H1 (cell line): Measurements from ENCODE around the gene RABIF. TPM values are rescaled to one million over a fixed set of nuclear protein-coding genes. Genes with fewer than 3 reads are reported as not detected.

Experiments
- BACH1 ChIP-seq: IDR thresholded peaks from 2 replicates; pipeline ENCODE4 v1.6.1; 2012; ENCODE audit warnings: low read length, improper control_type of control experiment
- CEBPB ChIP-seq: IDR thresholded peaks from 2 replicates; pipeline ENCODE4 v1.6.1; 2012; ENCODE audit warnings: low read depth, low read length
- CHD1 ChIP-seq: IDR thresholded peaks from 2 replicates; pipeline ENCODE4 v1.6.1; 2012; ENCODE audit warnings: low read depth, low read length, improper control_type of control experiment
- EGR1 ChIP-seq: IDR thresholded peaks from 2 replicates; pipeline ENCODE4 v1.6.1; 2011; ENCODE audit warnings: low read depth, low read length, borderline replicate concordance
- FOSL1 ChIP-seq: IDR thresholded peaks from 2 replicates; pipeline ENCODE4 v1.6.1; 2011; ENCODE audit warnings: mild to moderate bottlenecking, low read depth, low read length, moderate library complexity; ENCODE audit not compliant: insufficient read depth
- KDM1A ChIP-seq: fragments of 200-600, 300-600 bp; sonication (generic); IDR thresholded peaks from 2 replicates; pipeline ENCODE4 v1.7.1; 2016; ENCODE audit warnings: mild to moderate bottlenecking, low read length, borderline replicate concordance
- SAP30 ChIP-seq: fragments of 300-600 bp; sonication (generic); IDR thresholded peaks from 2 replicates; pipeline ENCODE4 v1.7.1; 2012; ENCODE audit warnings: low read length, moderate library complexity, mild to moderate bottlenecking, inconsistent platforms; ENCODE audit not compliant: insufficient read depth, insufficient replicate concordance
- SIN3A ChIP-seq, 2 experiments: IDR thresholded peaks in 1 of 2; conservative IDR thresholded peaks in 1 of 2; 2 replicates each; pipeline ENCODE4 v1.6.1; 2011 to 2012; ENCODE audit warnings: low read length in 2 of 2, improper control_type of control experiment in 1 of 2, low read depth in 1 of 2, mild to moderate bottlenecking in 1 of 2
- polyA plus RNA-seq, 7 experiments: library from polyadenylated mRNA; depleted of rRNA in 3 of 7; stranded (reverse) in 5 of 7; unstranded in 2 of 7; fragments of >200 nt in 5 of 7; fragments of 200-250 nt in 2 of 7; gene quantifications; 1 replicate in 5 of 7; 2 replicates in 1 of 7; 4 replicates in 1 of 7; pipeline versions ENCODE4 v1.2.1 to v1.2.3, GENCODE V29; 2011 to 2013; ENCODE audit warnings: missing spikeins in 2 of 7, mixed read lengths in 2 of 7
- total RNA-seq: library from RNA; stranded (reverse); fragmentation: NEBNext Ultra II Directional; extraction: Animal tissue kit (Norgen Biotek cat#: 25700); gene quantifications from 2 replicates; pipeline ENCODE4 v1.2.1, GENCODE V29; 2021
- TF ChIP-seq, protein P1 (sequence below): fragments of 300-600 bp; sonication (generic); IDR thresholded peaks from 2 replicates; pipeline ENCODE4 v1.7.1; 2012; ENCODE audit warnings: low read length, moderate library complexity, mild to moderate bottlenecking, inconsistent platforms; ENCODE audit not compliant: insufficient replicate concordance
- TF ChIP-seq, protein P2 (sequence below): IDR thresholded peaks from 2 replicates; pipeline ENCODE4 v1.6.1; 2012; ENCODE audit warnings: low read length, inconsistent platforms

The RABIF gene
- total and polyA plus RNA-seq, 2 of the 8 experiments (the other 6 are each of a cell fraction or from before 2014, with no cell fraction given): 5.6 to 6.9 TPM

DNA sequence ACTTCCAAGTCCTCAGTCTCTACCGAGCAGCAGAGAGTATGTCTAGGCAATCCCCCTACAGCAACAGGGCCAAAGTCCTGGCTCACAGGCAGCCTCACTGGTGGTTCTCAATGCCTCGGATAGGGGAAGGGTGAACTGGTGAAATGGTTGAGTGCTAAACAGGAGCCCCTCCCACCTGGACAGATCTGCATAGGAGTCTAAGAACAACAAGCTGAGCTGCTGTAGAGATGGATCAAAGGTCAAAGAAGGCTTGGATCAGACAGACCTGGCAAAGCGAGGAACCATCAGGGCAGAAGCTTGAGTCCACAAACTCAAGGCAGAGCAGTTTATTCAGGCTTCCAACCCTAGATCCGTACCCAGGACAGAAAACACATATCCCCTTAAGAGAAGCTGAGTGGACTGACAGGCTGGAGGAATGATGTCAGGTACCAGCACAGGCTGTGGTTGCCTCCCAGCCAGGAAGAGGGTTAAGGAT lies 31.8 kb downstream of the RABIF start (continued):
- TF ChIP-seq BACH1 (no peak), FOSL1 (no peak), SAP30 (no peak), KDM1A (no peak), SIN3A (conservative IDR thresholded peaks at IDR 0.05 in 1 of 2, IDR thresholded peaks at IDR 0.05 in 1 of 2; ENCODE audit: low read depth in 1 of 2, low read length in 2 of 2) (no peak), EGR1 (no peak), CEBPB (no peak), CHD1 (no peak)
- TF ChIP-seq, protein P1, sequence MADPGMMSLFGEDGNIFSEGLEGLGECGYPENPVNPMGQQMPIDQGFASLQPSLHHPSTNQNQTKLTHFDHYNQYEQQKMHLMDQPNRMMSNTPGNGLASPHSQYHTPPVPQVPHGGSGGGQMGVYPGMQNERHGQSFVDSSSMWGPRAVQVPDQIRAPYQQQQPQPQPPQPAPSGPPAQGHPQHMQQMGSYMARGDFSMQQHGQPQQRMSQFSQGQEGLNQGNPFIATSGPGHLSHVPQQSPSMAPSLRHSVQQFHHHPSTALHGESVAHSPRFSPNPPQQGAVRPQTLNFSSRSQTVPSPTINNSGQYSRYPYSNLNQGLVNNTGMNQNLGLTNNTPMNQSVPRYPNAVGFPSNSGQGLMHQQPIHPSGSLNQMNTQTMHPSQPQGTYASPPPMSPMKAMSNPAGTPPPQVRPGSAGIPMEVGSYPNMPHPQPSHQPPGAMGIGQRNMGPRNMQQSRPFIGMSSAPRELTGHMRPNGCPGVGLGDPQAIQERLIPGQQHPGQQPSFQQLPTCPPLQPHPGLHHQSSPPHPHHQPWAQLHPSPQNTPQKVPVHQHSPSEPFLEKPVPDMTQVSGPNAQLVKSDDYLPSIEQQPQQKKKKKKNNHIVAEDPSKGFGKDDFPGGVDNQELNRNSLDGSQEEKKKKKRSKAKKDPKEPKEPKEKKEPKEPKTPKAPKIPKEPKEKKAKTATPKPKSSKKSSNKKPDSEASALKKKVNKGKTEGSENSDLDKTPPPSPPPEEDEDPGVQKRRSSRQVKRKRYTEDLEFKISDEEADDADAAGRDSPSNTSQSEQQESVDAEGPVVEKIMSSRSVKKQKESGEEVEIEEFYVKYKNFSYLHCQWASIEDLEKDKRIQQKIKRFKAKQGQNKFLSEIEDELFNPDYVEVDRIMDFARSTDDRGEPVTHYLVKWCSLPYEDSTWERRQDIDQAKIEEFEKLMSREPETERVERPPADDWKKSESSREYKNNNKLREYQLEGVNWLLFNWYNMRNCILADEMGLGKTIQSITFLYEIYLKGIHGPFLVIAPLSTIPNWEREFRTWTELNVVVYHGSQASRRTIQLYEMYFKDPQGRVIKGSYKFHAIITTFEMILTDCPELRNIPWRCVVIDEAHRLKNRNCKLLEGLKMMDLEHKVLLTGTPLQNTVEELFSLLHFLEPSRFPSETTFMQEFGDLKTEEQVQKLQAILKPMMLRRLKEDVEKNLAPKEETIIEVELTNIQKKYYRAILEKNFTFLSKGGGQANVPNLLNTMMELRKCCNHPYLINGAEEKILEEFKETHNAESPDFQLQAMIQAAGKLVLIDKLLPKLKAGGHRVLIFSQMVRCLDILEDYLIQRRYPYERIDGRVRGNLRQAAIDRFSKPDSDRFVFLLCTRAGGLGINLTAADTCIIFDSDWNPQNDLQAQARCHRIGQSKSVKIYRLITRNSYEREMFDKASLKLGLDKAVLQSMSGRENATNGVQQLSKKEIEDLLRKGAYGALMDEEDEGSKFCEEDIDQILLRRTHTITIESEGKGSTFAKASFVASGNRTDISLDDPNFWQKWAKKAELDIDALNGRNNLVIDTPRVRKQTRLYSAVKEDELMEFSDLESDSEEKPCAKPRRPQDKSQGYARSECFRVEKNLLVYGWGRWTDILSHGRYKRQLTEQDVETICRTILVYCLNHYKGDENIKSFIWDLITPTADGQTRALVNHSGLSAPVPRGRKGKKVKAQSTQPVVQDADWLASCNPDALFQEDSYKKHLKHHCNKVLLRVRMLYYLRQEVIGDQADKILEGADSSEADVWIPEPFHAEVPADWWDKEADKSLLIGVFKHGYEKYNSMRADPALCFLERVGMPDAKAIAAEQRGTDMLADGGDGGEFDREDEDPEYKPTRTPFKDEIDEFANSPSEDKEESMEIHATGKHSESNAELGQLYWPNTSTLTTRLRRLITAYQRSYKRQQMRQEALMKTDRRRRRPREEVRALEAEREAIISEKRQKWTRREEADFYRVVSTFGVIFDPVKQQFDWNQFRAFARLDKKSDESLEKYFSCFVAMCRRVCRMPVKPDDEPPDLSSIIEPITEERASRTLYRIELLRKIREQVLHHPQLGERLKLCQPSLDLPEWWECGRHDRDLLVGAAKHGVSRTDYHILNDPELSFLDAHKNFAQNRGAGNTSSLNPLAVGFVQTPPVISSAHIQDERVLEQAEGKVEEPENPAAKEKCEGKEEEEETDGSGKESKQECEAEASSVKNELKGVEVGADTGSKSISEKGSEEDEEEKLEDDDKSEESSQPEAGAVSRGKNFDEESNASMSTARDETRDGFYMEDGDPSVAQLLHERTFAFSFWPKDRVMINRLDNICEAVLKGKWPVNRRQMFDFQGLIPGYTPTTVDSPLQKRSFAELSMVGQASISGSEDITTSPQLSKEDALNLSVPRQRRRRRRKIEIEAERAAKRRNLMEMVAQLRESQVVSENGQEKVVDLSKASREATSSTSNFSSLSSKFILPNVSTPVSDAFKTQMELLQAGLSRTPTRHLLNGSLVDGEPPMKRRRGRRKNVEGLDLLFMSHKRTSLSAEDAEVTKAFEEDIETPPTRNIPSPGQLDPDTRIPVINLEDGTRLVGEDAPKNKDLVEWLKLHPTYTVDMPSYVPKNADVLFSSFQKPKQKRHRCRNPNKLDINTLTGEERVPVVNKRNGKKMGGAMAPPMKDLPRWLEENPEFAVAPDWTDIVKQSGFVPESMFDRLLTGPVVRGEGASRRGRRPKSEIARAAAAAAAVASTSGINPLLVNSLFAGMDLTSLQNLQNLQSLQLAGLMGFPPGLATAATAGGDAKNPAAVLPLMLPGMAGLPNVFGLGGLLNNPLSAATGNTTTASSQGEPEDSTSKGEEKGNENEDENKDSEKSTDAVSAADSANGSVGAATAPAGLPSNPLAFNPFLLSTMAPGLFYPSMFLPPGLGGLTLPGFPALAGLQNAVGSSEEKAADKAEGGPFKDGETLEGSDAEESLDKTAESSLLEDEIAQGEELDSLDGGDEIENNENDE: no peak
- TF ChIP-seq, protein P2, sequence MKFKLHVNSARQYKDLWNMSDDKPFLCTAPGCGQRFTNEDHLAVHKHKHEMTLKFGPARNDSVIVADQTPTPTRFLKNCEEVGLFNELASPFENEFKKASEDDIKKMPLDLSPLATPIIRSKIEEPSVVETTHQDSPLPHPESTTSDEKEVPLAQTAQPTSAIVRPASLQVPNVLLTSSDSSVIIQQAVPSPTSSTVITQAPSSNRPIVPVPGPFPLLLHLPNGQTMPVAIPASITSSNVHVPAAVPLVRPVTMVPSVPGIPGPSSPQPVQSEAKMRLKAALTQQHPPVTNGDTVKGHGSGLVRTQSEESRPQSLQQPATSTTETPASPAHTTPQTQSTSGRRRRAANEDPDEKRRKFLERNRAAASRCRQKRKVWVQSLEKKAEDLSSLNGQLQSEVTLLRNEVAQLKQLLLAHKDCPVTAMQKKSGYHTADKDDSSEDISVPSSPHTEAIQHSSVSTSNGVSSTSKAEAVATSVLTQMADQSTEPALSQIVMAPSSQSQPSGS: no peak
